Neural cell (in vitro differentiated cells): ENCODE measurements around the gene IL12B. TPM values are rescaled to one million over a fixed set of nuclear protein-coding genes. Genes with fewer than 3 reads are reported as not detected.
"Not testable (repeated sequence)": the region's sequence is repeated elsewhere in the genome, so short reads cannot be mapped to it uniquely, and the experiment has no call there.

Experiments
- H2AFZ ChIP-seq: fragments of 200-600, 300-800 bp; sonication (generic), shearing (Covaris generic); 2 replicates; pipeline ENCODE4 v1.6.0; 2014; ENCODE audit warnings: low read depth, mild to moderate bottlenecking, antibody characterized with exemption, low read length, moderate library complexity
- H3F3A ChIP-seq: fragments of 200-600 bp; shearing (Covaris generic); 2 replicates; pipeline ENCODE4 v1.6.1; 2016; ENCODE audit warnings: mild to moderate bottlenecking, moderate library complexity, mixed read lengths, antibody characterized with exemption, low read length; ENCODE audit not compliant: insufficient read depth, poor library complexity, severe bottlenecking
- H3K27ac ChIP-seq: fragments of 200-600, 300-800 bp; sonication (generic), shearing (Covaris generic); 2 replicates; pipeline ENCODE4 v1.5.1; 2014; ENCODE audit warnings: mild to moderate bottlenecking, low read length, moderate library complexity
- H3K27me3 ChIP-seq: fragments of 300-800, 200-600 bp; sonication (generic), shearing (Covaris generic); 2 replicates; pipeline ENCODE4 v1.6.0; 2014; ENCODE audit warnings: mild to moderate bottlenecking, low read depth, low read length, moderate library complexity; ENCODE audit not compliant: insufficient read depth
- H3K36me3 ChIP-seq: fragments of 300-800, 200-600 bp; sonication (generic), shearing (Covaris generic); 2 replicates; pipeline ENCODE4 v1.5.1; 2014; ENCODE audit warnings: mild to moderate bottlenecking, antibody characterized with exemption, low read length, moderate library complexity; ENCODE audit not compliant: insufficient read depth
- H3K4me2 ChIP-seq: fragments of 300-800, 200-600 bp; sonication (generic), shearing (Covaris generic); 2 replicates; pipeline ENCODE4 v1.6.0; 2014; ENCODE audit warnings: mild to moderate bottlenecking, low read length
- H3K4me3 ChIP-seq: fragments of 300-800, 200-600 bp; sonication (generic), shearing (Covaris generic); 2 replicates; pipeline ENCODE4 v1.5.1; 2014; ENCODE audit warnings: mild to moderate bottlenecking, low read length, moderate library complexity
- H3K79me2 ChIP-seq: fragments of 200-600 bp; shearing (Covaris generic); replicated peaks from 2 replicates; pipeline ENCODE4 v1.6.0; 2014; ENCODE audit warnings: mild to moderate bottlenecking, low read length, moderate library complexity; ENCODE audit not compliant: insufficient read depth
- H3K9ac ChIP-seq: fragments of 300-800, 200-600 bp; sonication (generic), shearing (Covaris generic); 2 replicates; pipeline ENCODE4 v1.6.1; 2016; ENCODE audit warnings: mild to moderate bottlenecking, low read length, mixed read lengths
- H3K9me2 ChIP-seq: fragments of 200-600 bp; shearing (Covaris generic); 2 replicates; pipeline ENCODE4 v1.6.1; 2016; ENCODE audit warnings: mild to moderate bottlenecking, low read length, mixed read lengths; ENCODE audit not compliant: insufficient read depth
- H3K9me3 ChIP-seq: fragments of 200-600, 300-800 bp; sonication (generic), shearing (Covaris generic); 2 replicates; pipeline ENCODE4 v1.6.1; 2016; ENCODE audit warnings: mild to moderate bottlenecking, mixed run types, low read length, moderate library complexity, mixed read lengths
- H4K20me1 ChIP-seq: fragments of 200-600 bp; shearing (Covaris generic); 2 replicates; pipeline ENCODE4 v1.6.1; 2016; ENCODE audit warnings: mild to moderate bottlenecking, mixed run types; ENCODE audit not compliant: insufficient read depth
- EP300 ChIP-seq: fragments of 450-650 bp; conservative IDR thresholded peaks from 2 replicates; pipeline ENCODE4 v1.6.1; 2014; ENCODE audit warnings: antibody characterized with exemption, mild to moderate bottlenecking, moderate library complexity; ENCODE audit not compliant: poor library complexity, severe bottlenecking
- EZH2 ChIP-seq: fragments of 200-600, 300-800 bp; shearing (Covaris generic), sonication (generic); IDR thresholded peaks from 2 replicates; pipeline ENCODE4 v1.6.1; 2014; ENCODE audit warnings: antibody characterized with exemption, low read length, borderline replicate concordance, mild to moderate bottlenecking; ENCODE audit not compliant: insufficient read depth, poor library complexity, severe bottlenecking
- MXI1 ChIP-seq: fragments of 450-650 bp; conservative IDR thresholded peaks from 2 replicates; pipeline ENCODE4 v1.6.1; 2014; ENCODE audit warnings: antibody characterized with exemption, mild to moderate bottlenecking; ENCODE audit not compliant: poor library complexity, severe bottlenecking
- POLR2AphosphoS5 ChIP-seq: IDR thresholded peaks from 2 replicates; pipeline ENCODE4 v1.6.1; 2012
- RAD21 ChIP-seq: fragments of 450-650 bp; conservative IDR thresholded peaks from 2 replicates; pipeline ENCODE4 v1.6.1; 2014; ENCODE audit warnings: antibody characterized with exemption, mild to moderate bottlenecking, moderate library complexity
- REST ChIP-seq: IDR thresholded peaks from 2 replicates; pipeline ENCODE4 v1.6.1; 2012; ENCODE audit warnings: borderline replicate concordance
- SMC3 ChIP-seq: fragments of 450-650 bp; conservative IDR thresholded peaks from 2 replicates; pipeline ENCODE4 v1.6.1; 2014; ENCODE audit warnings: antibody characterized with exemption, mild to moderate bottlenecking, moderate library complexity; ENCODE audit not compliant: poor library complexity
- TAF1 ChIP-seq: IDR thresholded peaks from 2 replicates; pipeline ENCODE4 v1.6.1; 2012; ENCODE audit warnings: low read depth
- polyA plus RNA-seq: library from polyadenylated mRNA; depleted of rRNA; stranded (reverse); fragments of >200 nt; gene quantifications from 2 replicates; pipeline ENCODE4 v1.2.3, GENCODE V29; 2014
- small RNA-seq, 3 experiments: library from RNA; depleted of rRNA; stranded (forward); fragments of <200 nt; gene quantifications; one replicate each; pipeline ENCODE3, GENCODE V24; 2012
- TF ChIP-seq, protein P1 (sequence below): fragments of 450-650 bp; IDR thresholded peaks from 2 replicates; pipeline ENCODE4 v1.5.1; 2014; ENCODE audit warnings: antibody characterized with exemption, mild to moderate bottlenecking, moderate library complexity; ENCODE audit not compliant: poor library complexity, severe bottlenecking

The IL12B gene
- polyA plus RNA-seq, 1 donor from 2014 or later: not detected

GRCh38 chr5:159269723-159270122, 60.6 kb downstream of the IL12B start:
- no peaks in the 10 kb centered on the region for H3K9me3 ChIP-seq
- no peaks in the 10 kb centered on the region for H3F3A ChIP-seq
- no peak for TF ChIP-seq REST
- TF ChIP-seq TAF1: no peak
- TF ChIP-seq EZH2: no peak
- no peak for TF ChIP-seq EP300
- TF ChIP-seq SMC3: no peak
- TF ChIP-seq, protein P1, sequence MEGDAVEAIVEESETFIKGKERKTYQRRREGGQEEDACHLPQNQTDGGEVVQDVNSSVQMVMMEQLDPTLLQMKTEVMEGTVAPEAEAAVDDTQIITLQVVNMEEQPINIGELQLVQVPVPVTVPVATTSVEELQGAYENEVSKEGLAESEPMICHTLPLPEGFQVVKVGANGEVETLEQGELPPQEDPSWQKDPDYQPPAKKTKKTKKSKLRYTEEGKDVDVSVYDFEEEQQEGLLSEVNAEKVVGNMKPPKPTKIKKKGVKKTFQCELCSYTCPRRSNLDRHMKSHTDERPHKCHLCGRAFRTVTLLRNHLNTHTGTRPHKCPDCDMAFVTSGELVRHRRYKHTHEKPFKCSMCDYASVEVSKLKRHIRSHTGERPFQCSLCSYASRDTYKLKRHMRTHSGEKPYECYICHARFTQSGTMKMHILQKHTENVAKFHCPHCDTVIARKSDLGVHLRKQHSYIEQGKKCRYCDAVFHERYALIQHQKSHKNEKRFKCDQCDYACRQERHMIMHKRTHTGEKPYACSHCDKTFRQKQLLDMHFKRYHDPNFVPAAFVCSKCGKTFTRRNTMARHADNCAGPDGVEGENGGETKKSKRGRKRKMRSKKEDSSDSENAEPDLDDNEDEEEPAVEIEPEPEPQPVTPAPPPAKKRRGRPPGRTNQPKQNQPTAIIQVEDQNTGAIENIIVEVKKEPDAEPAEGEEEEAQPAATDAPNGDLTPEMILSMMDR: no peak
- no peak for TF ChIP-seq RAD21
- TF ChIP-seq MXI1: no peak
- TF ChIP-seq POLR2AphosphoS5: no peak
- H3K36me3 ChIP-seq: peaks cover 6% of the 10 kb centered on the region
- H3K79me2 ChIP-seq: peaks cover 8% of the 10 kb centered on the region
- no peak overlapping the region for H3K4me3 ChIP-seq
- H3K27ac ChIP-seq: no peak overlapping the region
- H3K27me3 ChIP-seq: no peaks in the 10 kb centered on the region
- no peak overlapping the region for H3K4me2 ChIP-seq
- no peaks in the 10 kb centered on the region for H3K9me2 ChIP-seq
- H4K20me1 ChIP-seq: no peaks in the 10 kb centered on the region
- H2AFZ ChIP-seq: no peak overlapping the region
- no peak overlapping the region for H3K9ac ChIP-seq

DNA sequence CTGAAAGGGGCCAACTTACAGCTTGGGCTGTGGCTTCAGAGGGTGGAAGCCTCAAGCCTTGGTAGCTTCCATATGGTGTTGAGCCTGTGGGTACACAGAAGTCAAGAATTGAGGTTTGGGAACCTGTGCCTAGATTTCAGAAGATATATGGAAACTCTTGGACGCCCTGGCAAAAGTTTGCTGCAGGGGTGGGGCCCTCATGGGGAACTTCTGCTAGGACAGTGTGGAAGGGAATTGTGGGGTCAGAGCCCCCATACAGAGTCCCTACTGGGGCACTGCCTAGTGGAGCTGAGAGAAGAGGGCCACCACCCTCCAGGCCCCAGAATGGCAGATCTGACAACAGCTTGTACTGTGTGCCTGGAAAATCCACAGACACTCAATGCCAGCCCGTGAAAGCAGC, 63.5 kb downstream of the IL12B start:
- not testable (repeated sequence) for H4K20me1 ChIP-seq, H3K9me2 ChIP-seq, H3K27me3 ChIP-seq, H3K4me2 ChIP-seq, H3F3A ChIP-seq, H3K9me3 ChIP-seq, H3K27ac ChIP-seq, H3K9ac ChIP-seq, H3K36me3 ChIP-seq, H3K4me3 ChIP-seq, H2AFZ ChIP-seq
- peaks cover 24% of the 10 kb centered on the region for H3K79me2 ChIP-seq

Small RNA genes lying within 50 kb of the gene (small RNA-seq; reads per million reads assigned to genes)
- 0 to 2.4 (median 0.42) reads per million in 3 experiments for gene RNU4ATAC2P

Other genes starting within 250 kb of the IL12B start
- 96.7 and 114 TPM in 2 replicates for gene EBF1, start 230.6 kb downstream of the IL12B start, polyA plus RNA-seq
- 49.7 and 52.4 TPM in 2 replicates for gene RNF145, start 120.9 kb downstream of the IL12B start, polyA plus RNA-seq
- gene UBLCP1, start 67.2 kb downstream of the IL12B start, polyA plus RNA-seq: 34.9 and 42.5 TPM in 2 replicates